GM19455 (cell line): Measurements from ENCODE around the gene TYW5.
A peak's percentile ranks its signal among the peaks of the same experiment; 100 is the strongest.
"Not testable (repeated sequence)": the region's sequence is repeated elsewhere in the genome, so short reads cannot be mapped to it uniquely, and the experiment has no call there.

ENCODE experiments used
- ATAC-seq: cut with Tn5 transposase; IDR thresholded peaks from one replicate; pipeline ENCODE4 v1.9.1; 2021; ENCODE audit not compliant: unreplicated experiment

TYW5 gene

DNA sequence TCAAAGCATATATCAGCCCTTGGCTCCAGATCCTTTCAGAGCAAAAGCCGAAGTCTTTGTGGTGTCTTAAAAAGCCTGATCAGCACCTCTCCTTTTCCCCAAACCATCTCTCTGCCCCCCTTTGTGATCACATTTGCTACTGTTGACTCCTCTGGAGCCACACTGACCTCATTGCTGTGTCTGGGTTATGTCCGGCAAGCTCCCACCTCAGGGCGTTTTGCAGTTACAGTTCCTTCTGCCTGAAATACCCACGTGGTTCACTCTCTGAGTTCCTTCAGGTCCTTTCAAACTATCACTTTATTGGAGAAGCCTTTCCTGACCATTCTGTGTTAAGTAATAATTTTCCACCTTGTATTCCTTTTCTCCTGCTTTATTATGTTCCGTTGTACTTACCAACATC, 32.4 kb downstream of the TYW5 start:
- ATAC-seq, result no peak

DNA sequence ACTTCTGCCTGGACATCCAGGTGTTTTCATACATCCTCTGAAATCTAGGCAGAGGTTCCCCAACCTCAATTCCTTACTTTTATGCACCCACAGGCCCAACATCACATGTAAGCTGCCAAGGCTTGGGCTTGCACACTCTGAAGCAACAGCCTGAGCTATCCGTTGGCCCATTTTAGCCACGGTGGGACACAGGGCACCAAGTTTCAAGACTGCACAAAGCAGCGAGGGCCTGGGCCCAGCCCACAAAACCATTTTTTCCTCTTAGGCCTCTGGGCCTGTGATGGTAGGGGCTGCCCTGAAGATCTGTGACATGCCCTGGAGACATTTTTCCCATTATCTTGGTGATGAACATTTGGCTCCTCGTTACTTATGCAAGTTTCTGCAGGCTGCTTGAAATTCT, 38.3 kb downstream of the TYW5 start:
- ATAC-seq, result no peak

DNA sequence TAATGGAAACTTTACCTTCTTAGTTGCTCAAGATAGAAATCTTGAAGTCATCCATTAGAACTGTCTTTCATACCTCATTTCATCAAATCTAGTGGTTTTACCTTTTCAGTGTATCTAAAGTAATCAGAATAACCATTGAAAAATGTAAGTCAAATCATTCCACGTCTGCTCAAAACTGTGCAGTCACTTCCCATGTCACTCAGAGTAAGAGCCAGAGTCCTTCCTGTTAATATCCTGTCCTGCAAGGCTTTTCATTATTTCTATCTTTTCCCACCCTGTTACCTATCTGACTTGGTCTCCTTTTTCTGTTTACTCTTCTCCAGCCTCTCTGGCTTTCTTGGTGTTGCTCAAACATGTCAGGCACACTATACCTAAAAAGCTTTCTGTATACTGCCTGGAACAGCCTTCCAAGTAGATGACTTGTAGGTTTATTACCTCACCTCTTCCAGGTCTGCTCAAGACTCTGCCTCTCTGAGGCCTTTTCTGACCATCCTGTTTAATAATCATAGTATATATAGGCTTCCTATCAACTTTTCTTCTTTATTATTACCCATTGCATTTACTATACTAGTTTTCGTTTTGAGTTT, 40.8 kb downstream of the TYW5 start:
- ATAC-seq, result no peak

GRCh38 chr2:199912553-199913114, 42.7 kb downstream of the TYW5 start:
- not testable (repeated sequence) for ATAC-seq

DNA sequence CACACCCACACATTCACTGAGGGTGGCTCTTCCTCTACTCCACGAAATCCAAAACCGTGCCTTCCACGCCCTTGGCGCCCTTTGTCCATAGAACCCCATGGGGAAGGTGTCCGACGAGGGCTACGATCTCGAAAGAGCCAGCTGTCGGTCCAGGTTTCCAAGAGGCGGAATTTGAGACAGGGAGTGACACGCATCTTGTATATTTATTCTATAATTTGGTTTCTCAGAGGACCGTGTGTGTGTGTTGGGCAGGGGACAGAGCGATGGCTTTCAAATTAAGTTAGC, 43.5 kb downstream of the TYW5 start:
- ATAC-seq, result no peak

DNA sequence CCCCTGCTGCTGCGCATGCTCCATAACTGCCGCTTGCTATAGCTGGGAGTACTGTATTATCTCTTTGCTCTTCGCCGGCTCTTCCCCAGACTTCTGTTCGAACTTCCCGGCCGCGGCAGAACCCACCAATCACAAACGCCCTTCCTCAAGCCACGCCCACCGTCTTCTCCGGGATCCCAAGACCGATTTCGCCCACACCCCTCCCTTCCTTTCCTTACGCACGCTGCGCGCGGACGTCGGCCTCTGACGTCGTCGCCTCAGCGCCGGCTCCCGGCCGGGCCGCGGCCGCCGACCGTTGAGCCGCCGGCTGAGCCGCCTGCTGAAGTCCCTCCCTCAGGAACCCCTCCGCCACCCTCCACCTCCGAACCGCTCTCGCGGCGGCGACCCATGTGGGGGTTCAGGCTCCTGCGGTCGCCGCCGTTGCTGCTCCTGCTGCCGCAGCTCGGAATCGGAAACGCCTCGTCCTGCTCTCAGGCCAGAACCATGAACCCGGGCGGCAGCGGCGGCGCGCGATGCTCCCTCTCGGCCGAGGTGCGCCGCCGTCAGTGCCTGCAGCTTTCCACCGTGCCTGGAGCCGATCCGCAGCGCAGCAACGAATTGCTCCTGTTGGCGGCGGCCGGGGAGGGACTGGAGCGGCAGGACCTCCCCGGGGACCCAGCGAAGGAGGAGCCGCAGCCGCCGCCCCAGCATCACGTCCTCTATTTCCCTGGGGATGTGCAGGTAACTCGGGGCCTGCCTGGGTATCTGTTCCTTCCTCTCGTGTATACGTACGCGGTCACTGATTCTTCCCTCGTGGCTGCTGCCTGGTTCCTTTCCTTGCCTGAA, 44.0 kb downstream of the TYW5 start, which contains the start of gene C2orf69:
TSS of gene C2orf69 (plus strand) at position 242 of the 825 bp plus-strand sequence. CDS start at position 388, 146 bp downstream.
- ATAC-seq, result peak; percentile 93

GRCh38 chr2:199910338-199911051, 44.8 kb downstream of the TYW5 start:
- ATAC-seq, result no peak

DNA sequence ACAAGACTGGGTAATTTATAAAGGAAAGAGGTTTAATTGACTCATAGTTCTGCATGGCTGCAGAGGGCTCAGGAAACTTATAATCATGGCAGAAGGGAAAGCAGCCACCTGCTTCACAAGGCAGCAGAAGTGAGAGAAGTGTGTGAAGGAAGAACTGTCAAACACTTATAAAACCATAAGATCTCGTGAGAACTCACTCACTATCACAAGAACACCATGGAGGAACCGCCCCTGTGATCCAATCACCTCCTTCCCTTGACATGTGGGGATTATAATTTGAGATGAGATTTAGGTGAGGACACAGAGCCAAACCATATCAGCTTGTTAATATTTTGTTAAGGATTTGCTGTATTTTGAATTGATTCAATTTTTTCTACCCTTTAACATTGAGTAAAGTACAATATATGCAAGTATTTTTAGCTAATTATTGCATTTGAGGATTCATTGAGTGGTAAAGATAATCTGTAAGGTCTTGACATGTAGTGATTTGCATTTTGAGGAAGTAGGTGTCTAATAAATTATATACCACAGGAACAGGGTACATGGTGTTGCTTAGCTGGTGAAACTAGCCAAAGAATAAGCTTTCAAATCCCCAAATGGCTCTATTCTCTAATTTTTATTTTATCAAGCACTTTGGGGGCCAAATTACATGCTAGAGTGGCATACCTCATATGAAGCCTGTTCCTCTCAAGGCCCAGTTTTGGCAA, 48.1 kb downstream of the TYW5 start:
- ATAC-seq, result no peak

DNA sequence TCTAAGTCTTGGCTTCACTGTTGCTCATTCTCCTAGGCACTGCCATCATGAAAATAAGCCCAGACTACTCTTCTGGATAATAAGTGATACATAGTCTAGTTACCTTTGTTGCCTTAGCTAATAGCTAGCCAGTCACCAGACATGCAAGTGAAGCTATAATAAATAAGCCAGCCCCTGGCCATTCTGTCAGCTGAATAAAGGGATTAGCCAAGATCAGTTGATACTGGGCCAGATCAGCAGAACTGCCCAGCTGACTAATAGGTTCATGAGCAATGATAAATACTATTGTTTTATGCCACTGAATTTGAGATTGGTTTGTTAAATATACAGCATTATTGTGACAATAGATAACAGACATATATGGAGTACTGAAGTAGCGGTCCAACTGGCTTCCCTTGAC, 52.2 kb downstream of the TYW5 start:
- ATAC-seq, result no peak

GRCh38 chr2:199902486-199903110, 52.7 kb downstream of the TYW5 start:
- ATAC-seq, result no peak

- no peak for ATAC-seq
Measured at GRCh38 chr2:199901942-199902341, 53.3 kb downstream of the TYW5 start.

DNA sequence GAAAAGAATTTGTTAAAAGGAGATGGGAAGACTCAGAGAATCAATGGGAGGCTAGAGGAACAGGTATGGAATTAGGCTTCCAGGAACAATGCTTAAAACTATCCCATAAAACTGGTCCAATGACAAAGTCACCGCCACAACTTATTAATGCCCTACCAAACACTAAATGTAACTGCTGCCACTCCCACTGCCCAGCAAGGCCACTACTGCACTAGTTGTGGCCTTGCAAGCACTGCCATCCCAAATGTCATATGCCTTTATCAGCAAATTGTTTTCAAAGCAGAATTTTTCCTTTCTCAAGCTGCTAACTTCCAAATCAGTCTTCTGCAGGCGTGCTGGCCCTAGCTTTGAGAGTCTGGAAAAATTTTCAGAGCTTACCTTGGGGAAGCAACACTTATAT, 58.7 kb downstream of the TYW5 start:
- ATAC-seq, result no peak

GRCh38 chr2:199895406-199895805, 59.9 kb downstream of the TYW5 start:
- no peak for ATAC-seq

DNA sequence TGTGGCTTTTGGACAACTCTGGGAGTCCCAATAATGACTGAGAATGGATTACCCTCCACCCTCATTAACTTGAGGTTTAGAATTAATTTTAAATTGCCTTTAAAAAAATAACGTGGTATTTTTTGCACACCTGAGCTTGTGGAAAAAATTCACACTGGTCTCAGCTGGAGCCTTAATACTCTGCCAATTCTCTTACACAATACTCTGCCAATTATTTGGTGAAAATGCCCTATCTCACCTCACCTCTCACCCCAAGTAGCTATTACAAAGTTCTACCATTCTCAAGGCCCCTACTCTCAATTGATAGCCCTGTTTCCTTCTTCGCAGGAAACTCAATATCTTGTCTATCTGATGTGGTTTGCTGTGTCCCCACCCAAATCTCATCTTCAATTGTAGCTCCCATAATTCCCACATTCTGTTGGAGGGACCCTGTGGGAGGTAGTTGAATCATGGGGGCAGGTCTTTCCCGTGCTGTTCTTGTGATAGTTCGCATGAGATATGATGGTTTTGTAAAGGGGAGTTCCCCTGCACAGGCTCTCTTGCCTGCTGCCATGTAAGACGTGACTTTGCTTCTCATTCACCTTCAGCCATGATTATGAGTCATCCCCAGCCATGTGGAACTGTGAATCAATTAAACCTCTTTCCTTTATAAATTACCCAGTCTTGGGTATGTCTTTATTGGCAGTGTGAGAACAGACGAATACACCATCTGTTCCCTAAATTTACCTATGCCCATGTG, 71.6 kb downstream of the TYW5 start:
- no peak for ATAC-seq

DNA sequence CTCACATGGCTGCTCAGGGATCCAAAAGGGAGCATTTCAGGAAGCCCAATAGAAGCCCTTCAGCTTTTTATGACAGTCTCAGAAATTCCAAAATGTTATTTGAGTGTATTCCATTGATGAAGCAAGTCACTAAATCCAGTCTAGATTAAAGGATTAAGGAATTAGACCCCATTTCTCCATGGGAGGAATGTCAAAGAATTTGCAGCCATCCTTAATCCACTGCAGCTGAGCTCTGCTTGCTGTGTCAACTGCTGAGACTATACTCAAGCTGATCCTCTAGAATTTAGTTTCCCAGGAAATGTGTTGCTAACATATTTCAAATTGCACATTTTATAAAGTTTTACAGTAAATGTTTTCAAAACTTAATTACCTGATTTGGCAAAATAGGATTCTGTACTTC, 72.6 kb downstream of the TYW5 start:
- ATAC-seq, result no peak
